Colonic mucosa (tissue), 4 donors: ENCODE measurements around the gene BZW1. TPM values are rescaled to one million over a fixed set of nuclear protein-coding genes. Genes with fewer than 3 reads are reported as not detected.

Experiments used
- DNase-seq: peaks from one replicate; pipeline ENCODE4 v3.0.0-alpha.2; 2020
- H3K27ac ChIP-seq: fragments of 200-600 bp; one replicate; pipeline ENCODE4 v1.8.0; 2021
- H3K27me3 ChIP-seq: fragments of 200-600 bp; one replicate; pipeline ENCODE4 v1.8.0; 2021
- H3K36me3 ChIP-seq: fragments of 200-600 bp; one replicate; pipeline ENCODE4 v1.8.0; 2021
- H3K4me1 ChIP-seq: fragments of 200-600 bp; one replicate; pipeline ENCODE4 v1.8.0; 2021; ENCODE audit warnings: mild to moderate bottlenecking
- H3K4me3 ChIP-seq: fragments of 200-600 bp; one replicate; pipeline ENCODE4 v1.8.0; 2021
- H3K9ac ChIP-seq, 2 donors: one replicate each; pipeline ENCODE4 v1.7.0; 2013; ENCODE audit warnings: control low read depth in 2 of 2, low read depth in 2 of 2, low read length in 2 of 2
- H3K9me3 ChIP-seq: fragments of 200-600 bp; one replicate; pipeline ENCODE4 v1.8.0; 2021
- intact Hi-C: fragments of 100-400 bp; cut with DNase I; formaldehyde crosslinking; loops from one replicate; pipeline ENCODE4 v1.14.1; 2022
- total RNA-seq, 2 donors: library from RNA; stranded (reverse); fragmentation: NEBNext Ultra II Directional in 1 of 2; extraction: Animal tissue kit (Norgen Biotek cat#: 25700) in 1 of 2; gene quantifications; one replicate each; pipeline ENCODE4 v1.2.1, GENCODE V29; 2021
- TF ChIP-seq, protein P1 (sequence below): fragments of 200-600 bp; IDR thresholded peaks from one replicate; pipeline ENCODE4 v1.8.0; 2022; ENCODE audit warnings: antibody characterized with exemption, mild to moderate bottlenecking
- donor health status: healthy.
- donor health status: DM: no; HTN: no; CAD: no.
- donor health status: DM: no; HTN: no; CAD: no.

Gene BZW1
- total RNA-seq, 2 donors from 2014 or later = 253 to 257 TPM

DNA sequence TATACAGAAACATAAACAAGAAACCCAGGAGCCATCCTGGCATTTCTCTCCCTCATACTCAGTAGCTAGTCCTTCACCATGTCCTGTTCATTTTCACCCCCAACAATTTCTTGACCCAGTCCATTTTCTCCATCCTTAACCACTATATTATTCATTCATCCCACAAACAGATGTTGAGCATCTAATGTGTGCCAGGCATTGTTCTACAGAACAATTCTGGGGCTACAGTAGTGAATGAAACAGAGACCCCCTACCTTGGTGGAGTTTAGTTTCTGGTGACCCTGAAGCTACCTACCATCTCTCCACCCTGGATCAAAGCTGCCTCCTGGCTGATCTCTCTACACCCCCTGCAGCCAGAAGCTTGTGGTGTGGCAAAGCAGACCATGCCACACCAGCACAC lies 27.5 kb upstream of the BZW1 start:
- H3K27ac ChIP-seq = no peak overlapping the region
- H3K4me3 ChIP-seq = no peak overlapping the region
- no peaks in the 10 kb centered on the region for H3K4me1 ChIP-seq
- TF ChIP-seq, protein P1, sequence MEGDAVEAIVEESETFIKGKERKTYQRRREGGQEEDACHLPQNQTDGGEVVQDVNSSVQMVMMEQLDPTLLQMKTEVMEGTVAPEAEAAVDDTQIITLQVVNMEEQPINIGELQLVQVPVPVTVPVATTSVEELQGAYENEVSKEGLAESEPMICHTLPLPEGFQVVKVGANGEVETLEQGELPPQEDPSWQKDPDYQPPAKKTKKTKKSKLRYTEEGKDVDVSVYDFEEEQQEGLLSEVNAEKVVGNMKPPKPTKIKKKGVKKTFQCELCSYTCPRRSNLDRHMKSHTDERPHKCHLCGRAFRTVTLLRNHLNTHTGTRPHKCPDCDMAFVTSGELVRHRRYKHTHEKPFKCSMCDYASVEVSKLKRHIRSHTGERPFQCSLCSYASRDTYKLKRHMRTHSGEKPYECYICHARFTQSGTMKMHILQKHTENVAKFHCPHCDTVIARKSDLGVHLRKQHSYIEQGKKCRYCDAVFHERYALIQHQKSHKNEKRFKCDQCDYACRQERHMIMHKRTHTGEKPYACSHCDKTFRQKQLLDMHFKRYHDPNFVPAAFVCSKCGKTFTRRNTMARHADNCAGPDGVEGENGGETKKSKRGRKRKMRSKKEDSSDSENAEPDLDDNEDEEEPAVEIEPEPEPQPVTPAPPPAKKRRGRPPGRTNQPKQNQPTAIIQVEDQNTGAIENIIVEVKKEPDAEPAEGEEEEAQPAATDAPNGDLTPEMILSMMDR = no peak
- H3K27me3 ChIP-seq = no peaks in the 10 kb centered on the region
- H3K36me3 ChIP-seq = no peaks in the 10 kb centered on the region
- no peak overlapping the region for H3K9ac ChIP-seq
- intact Hi-C loops = no loop called here
- H3K9me3 ChIP-seq = no peaks in the 10 kb centered on the region
- no peak for DNase-seq

DNA sequence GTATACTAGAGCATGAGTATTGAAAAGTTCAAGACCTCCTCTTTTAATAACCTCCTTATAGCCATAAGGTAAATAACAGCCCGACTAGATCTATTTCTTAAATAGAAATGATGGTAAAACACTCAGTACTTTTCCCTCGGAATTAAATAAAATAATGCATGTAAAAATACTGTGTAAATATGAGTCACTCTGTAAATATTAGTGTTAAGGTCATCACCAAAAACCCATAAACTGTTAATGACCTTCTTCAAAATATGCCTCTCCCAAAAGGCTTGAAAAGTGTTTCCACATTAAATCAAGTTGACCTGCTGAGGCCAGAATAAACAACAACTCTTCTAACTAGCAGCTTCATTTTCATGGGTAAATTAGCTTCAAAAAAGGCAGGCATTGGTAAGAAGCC lies 25.3 kb upstream of the BZW1 start:
- no peak overlapping the region for H3K27ac ChIP-seq
- no peaks in the 10 kb centered on the region for H3K27me3 ChIP-seq
- no peaks in the 10 kb centered on the region for H3K9me3 ChIP-seq
- intact Hi-C loops = no loop called here
- H3K4me3 ChIP-seq = no peak overlapping the region
- H3K4me1 ChIP-seq = no peaks in the 10 kb centered on the region
- no peak for DNase-seq
- TF ChIP-seq, protein P1 = no peak
- H3K36me3 ChIP-seq = no peaks in the 10 kb centered on the region
- H3K9ac ChIP-seq = no peak overlapping the region

DNA sequence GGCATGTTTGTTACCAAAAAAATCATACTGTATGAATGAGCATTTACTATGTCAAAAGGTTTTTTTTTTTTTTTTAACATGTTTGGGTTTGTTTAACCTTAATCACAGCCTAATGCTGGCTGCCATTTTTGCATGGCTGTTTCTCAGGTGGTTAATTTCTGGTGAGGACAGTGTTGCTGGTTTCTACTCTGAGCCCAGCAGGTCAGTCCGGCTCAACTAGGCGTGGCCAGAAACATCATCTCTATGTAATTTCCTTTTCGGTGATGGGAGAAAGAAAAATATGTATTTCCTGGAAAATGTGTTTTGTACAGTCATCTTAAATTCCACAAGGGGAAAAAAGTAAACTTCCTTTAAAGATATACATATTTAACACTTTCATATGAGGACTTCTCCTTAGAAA lies 24.9 kb upstream of the BZW1 start:
- Histone ChIP-seq H3K27ac (no peak overlapping the region), H3K27me3 (no peaks in the 10 kb centered on the region), H3K4me3 (no peak overlapping the region), H3K4me1 (no peaks in the 10 kb centered on the region), H3K9me3 (no peaks in the 10 kb centered on the region), H3K36me3 (no peaks in the 10 kb centered on the region), H3K9ac (no peak overlapping the region)
- DNase-seq = peak; percentile 44
- TF ChIP-seq, protein P1 = no peak
- intact Hi-C loops = no loop called here

DNA sequence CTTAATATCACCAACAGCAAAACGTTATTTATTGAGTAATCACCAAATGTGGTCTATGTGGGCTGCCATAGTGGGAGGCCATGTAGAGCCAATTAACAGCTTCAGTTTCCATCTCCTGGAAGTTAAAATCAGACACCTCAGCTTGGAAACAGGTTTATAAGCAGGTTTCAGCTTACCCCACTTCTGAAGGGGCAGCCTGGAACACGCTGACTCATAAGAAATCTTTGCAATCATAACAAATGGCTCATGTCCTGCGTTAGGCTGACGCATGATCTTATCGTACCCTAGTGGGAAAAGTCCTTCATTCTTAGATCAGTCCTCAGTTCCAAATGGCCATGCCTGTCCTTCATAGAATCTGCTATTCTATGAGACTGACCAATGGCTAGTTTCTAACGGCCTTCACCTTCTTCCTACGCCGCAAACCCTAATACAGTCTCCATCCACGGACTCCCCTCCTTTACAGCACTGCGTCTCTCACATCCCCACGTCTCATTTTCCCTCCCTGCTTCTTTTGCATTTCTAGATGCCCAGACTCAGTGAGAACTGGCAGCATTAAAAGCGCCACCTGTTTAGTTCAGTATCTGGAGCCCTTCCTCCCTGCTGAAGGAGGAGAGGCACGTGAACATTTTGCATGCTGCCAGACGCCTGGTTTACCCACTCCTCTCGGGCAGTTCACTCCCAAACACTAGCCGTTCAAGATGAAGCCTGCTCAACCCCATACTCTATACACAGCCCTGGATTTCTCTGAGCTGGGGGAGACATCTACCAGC lies 24.2 kb upstream of the BZW1 start:
- Histone ChIP-seq H3K4me3 (no peak overlapping the region), H3K27ac (no peak overlapping the region), H3K27me3 (no peaks in the 10 kb centered on the region), H3K9ac (no peak overlapping the region), H3K4me1 (no peaks in the 10 kb centered on the region), H3K36me3 (no peaks in the 10 kb centered on the region), H3K9me3 (no peaks in the 10 kb centered on the region)
- intact Hi-C loops = no loop called here
- TF ChIP-seq, protein P1 = no peak
- DNase-seq = no peak

DNA sequence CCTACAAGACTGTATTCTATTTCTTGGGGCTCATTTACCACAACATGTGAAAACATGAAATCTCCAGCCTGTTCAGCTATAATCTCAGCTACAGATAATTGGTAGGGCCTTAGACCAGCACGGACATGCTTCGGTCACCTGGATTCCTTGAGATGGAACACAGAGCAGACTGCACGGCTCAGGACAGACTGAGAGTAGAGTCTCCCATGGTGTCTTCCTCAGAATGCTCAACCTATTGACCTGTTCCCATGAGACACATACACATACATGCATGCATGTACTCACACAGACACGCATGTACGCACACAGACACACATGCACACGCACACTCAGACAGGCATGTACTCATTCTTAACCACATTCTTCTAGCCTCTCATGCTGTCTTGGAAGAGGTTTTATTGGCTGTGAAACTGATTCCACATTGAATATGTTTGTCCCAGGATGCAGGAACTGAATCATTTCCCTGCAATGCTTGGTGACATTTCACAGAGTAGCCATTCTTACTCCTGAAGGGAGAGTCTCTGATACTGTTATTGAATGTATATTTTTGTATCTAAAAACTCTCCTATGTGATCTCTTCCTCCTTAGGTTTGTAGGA lies 23.5 kb upstream of the BZW1 start:
- no peak overlapping the region for H3K27ac ChIP-seq

More for the DNA sequence above, 23.5 kb upstream of the BZW1 start:
- no peaks in the 10 kb centered on the region for H3K36me3 ChIP-seq
- no peaks in the 10 kb centered on the region for H3K9me3 ChIP-seq
- no peak for DNase-seq
- H3K4me1 ChIP-seq = no peaks in the 10 kb centered on the region
- TF ChIP-seq, protein P1 = no peak
- intact Hi-C loops = no loop called here
- H3K4me3 ChIP-seq = no peak overlapping the region
- H3K9ac ChIP-seq = no peak overlapping the region
- no peaks in the 10 kb centered on the region for H3K27me3 ChIP-seq
